OCI-LY1 (cell line): ENCODE data around the gene CLCA2.

ENCODE experiments used
- H2AFZ ChIP-seq: fragments of 200-600 bp; sonication (generic), shearing (Covaris generic); 2 replicates; pipeline ENCODE4 v1.6.0; 2014; ENCODE audit warnings: antibody characterized with exemption, mild to moderate bottlenecking, low read length
- H3F3A ChIP-seq: fragments of 200-600 bp; sonication (generic), shearing (Covaris generic); 2 replicates; pipeline ENCODE4 v1.6.0; 2014; ENCODE audit warnings: mild to moderate bottlenecking, antibody characterized with exemption, low read length, moderate library complexity; ENCODE audit not compliant: insufficient read depth
- H3K27ac ChIP-seq: fragments of 200-600 bp; sonication (generic); 2 replicates; pipeline ENCODE4 v1.5.1; 2014; ENCODE audit warnings: low read length, mixed run types, mild to moderate bottlenecking, low read depth; ENCODE audit not compliant: poor library complexity, severe bottlenecking
- H3K27me3 ChIP-seq: fragments of 200-600 bp; sonication (generic); 2 replicates; pipeline ENCODE4 v1.6.0; 2014; ENCODE audit warnings: antibody characterized with exemption, mild to moderate bottlenecking, low read length, moderate library complexity; ENCODE audit not compliant: insufficient read depth
- H3K36me3 ChIP-seq: fragments of 200-600 bp; sonication (generic); 2 replicates; pipeline ENCODE4 v1.6.1; 2014; ENCODE audit warnings: mild to moderate bottlenecking, antibody characterized with exemption, low read length, moderate library complexity, mixed read lengths; ENCODE audit not compliant: insufficient read depth
- H3K4me1 ChIP-seq: fragments of 200-600 bp; sonication (generic); 2 replicates; pipeline ENCODE4 v1.5.1; 2014; ENCODE audit warnings: mild to moderate bottlenecking, low read length, moderate library complexity; ENCODE audit not compliant: insufficient read depth, severe bottlenecking
- H3K4me2 ChIP-seq: fragments of 200-600 bp; sonication (generic), shearing (Covaris generic); 2 replicates; pipeline ENCODE4 v1.6.1; 2014; ENCODE audit warnings: low read length
- H3K4me3 ChIP-seq: fragments of 200-600 bp; sonication (generic); 2 replicates; pipeline ENCODE4 v1.5.1; 2014; ENCODE audit warnings: low read length, low read depth, mild to moderate bottlenecking, mixed read lengths; ENCODE audit not compliant: poor library complexity, severe bottlenecking
- H3K79me2 ChIP-seq: fragments of 200-600 bp; shearing (Covaris generic); 2 replicates; pipeline ENCODE4 v1.6.1; 2016; ENCODE audit warnings: mixed run types, low read length, mixed read lengths; ENCODE audit not compliant: insufficient read depth
- H3K9ac ChIP-seq: fragments of 200-600 bp; sonication (generic), shearing (Covaris generic); 2 replicates; pipeline ENCODE4 v1.6.1; 2014; ENCODE audit warnings: mild to moderate bottlenecking, low read length, mixed read lengths
- H3K9me2 ChIP-seq: fragments of 200-600 bp; sonication (generic), shearing (Covaris generic); 2 replicates; pipeline ENCODE4 v1.6.1; 2014; ENCODE audit warnings: low read depth, mild to moderate bottlenecking, low read length, mixed read lengths
- H3K9me3 ChIP-seq: fragments of 200-600 bp; shearing (Covaris generic); 2 replicates; pipeline ENCODE4 v1.6.1; 2014; ENCODE audit warnings: low read length, mixed read lengths
- H4K20me1 ChIP-seq: fragments of 200-600 bp; sonication (generic), shearing (Covaris generic); 2 replicates; pipeline ENCODE4 v1.6.0; 2016; ENCODE audit warnings: mild to moderate bottlenecking, low read length; ENCODE audit not compliant: insufficient read depth
- EZH2 ChIP-seq: fragments of 200-600 bp; sonication (generic), shearing (Covaris generic); IDR thresholded peaks from 2 replicates; pipeline ENCODE4 v1.8.0; 2017; ENCODE audit warnings: borderline replicate concordance, mixed run types, mild to moderate bottlenecking, antibody characterized with exemption, low read length, moderate library complexity, mixed read lengths
- TF ChIP-seq, protein P1 (sequence below): fragments of 200-600 bp; sonication (generic), shearing (Covaris generic); IDR thresholded peaks from 2 replicates; pipeline ENCODE4 v1.5.1; 2017; ENCODE audit warnings: mild to moderate bottlenecking, antibody characterized with exemption, low read length, moderate library complexity, mixed read lengths

Gene CLCA2

DNA sequence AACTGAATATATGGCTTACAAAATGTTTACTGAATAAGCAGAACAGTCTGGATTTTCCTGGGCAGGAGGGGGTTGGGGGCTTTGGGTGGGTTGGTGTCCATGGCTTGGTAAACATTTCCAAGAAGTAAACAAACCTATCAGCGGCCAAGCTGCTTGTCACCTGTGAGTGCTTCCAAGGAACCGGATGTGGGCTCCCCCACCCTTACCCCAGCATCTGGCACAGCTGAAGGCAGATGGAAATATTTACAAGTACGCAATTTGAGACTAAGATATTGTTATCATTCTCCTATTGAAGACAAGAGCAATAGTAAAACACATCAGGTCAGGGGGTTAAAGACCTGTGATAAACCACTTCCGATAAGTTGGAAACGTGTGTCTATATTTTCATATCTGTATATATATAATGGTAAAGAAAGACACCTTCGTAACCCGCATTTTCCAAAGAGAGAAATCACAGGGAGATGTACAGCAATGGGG, 44.6 kb downstream of the CLCA2 start, which contains the start of gene CLCA1:
Gene CLCA1, plus strand, starts transcription at position 427 of the 477 bp plus-strand sequence. Its CDS starts 45 bp downstream, at position 472.
- no peak within 1 kb of the TSS for H2AFZ ChIP-seq
- no peaks in the 10 kb centered on the region for H3K27me3 ChIP-seq
- no peak for TF ChIP-seq EZH2
- TF ChIP-seq, protein P1, sequence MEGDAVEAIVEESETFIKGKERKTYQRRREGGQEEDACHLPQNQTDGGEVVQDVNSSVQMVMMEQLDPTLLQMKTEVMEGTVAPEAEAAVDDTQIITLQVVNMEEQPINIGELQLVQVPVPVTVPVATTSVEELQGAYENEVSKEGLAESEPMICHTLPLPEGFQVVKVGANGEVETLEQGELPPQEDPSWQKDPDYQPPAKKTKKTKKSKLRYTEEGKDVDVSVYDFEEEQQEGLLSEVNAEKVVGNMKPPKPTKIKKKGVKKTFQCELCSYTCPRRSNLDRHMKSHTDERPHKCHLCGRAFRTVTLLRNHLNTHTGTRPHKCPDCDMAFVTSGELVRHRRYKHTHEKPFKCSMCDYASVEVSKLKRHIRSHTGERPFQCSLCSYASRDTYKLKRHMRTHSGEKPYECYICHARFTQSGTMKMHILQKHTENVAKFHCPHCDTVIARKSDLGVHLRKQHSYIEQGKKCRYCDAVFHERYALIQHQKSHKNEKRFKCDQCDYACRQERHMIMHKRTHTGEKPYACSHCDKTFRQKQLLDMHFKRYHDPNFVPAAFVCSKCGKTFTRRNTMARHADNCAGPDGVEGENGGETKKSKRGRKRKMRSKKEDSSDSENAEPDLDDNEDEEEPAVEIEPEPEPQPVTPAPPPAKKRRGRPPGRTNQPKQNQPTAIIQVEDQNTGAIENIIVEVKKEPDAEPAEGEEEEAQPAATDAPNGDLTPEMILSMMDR = no peak

GRCh38 chr1:86470859-86471258, 46.9 kb downstream of the CLCA2 start:
- no peak for TF ChIP-seq EZH2
- no peaks in the 10 kb centered on the region for H3K36me3 ChIP-seq
- no peaks in the 10 kb centered on the region for H4K20me1 ChIP-seq
- no peaks in the 10 kb centered on the region for H3K27me3 ChIP-seq
- H2AFZ ChIP-seq = no peak overlapping the region
- no peaks in the 10 kb centered on the region for H3K4me1 ChIP-seq
- no peaks in the 10 kb centered on the region for H3K9me3 ChIP-seq
- no peaks in the 10 kb centered on the region for H3K9me2 ChIP-seq
- no peak overlapping the region for H3K27ac ChIP-seq
- no peak overlapping the region for H3K4me3 ChIP-seq
- no peak overlapping the region for H3K4me2 ChIP-seq
- H3K9ac ChIP-seq = no peak overlapping the region
- no peaks in the 10 kb centered on the region for H3K79me2 ChIP-seq
- H3F3A ChIP-seq = no peaks in the 10 kb centered on the region

More for the DNA sequence above, 44.6 kb downstream of the CLCA2 start, which contains the start of gene CLCA1:
- no peaks in the 10 kb centered on the region for H3K9me3 ChIP-seq
- H3K4me3 ChIP-seq = no peak within 1 kb of the TSS
- H3K4me2 ChIP-seq = no peak within 1 kb of the TSS
- no peaks in the 10 kb centered on the region for H3K9me2 ChIP-seq
- no peaks in the 10 kb centered on the region for H3K4me1 ChIP-seq
- H4K20me1 ChIP-seq = no peaks in the 10 kb centered on the region
- no peaks in the 10 kb centered on the region for H3K79me2 ChIP-seq
- no peaks in the 10 kb centered on the region for H3K36me3 ChIP-seq
- H3K9ac ChIP-seq = no peak within 1 kb of the TSS
- H3F3A ChIP-seq = no peaks in the 10 kb centered on the region
- no peak within 1 kb of the TSS for H3K27ac ChIP-seq

- no peaks in the 10 kb centered on the region for H3K4me1 ChIP-seq
- H2AFZ ChIP-seq = no peak overlapping the region
- no peaks in the 10 kb centered on the region for H3K79me2 ChIP-seq
- no peaks in the 10 kb centered on the region for H3K9me3 ChIP-seq
- no peak overlapping the region for H3K4me2 ChIP-seq
- H3K4me3 ChIP-seq = no peak overlapping the region
- no peak overlapping the region for H3K27ac ChIP-seq
- no peak for TF ChIP-seq EZH2
- TF ChIP-seq, protein P1 = no peak
- H3K27me3 ChIP-seq = no peaks in the 10 kb centered on the region
- H3K9me2 ChIP-seq = no peaks in the 10 kb centered on the region
- H3K36me3 ChIP-seq = no peaks in the 10 kb centered on the region
- H4K20me1 ChIP-seq = no peaks in the 10 kb centered on the region
- H3K9ac ChIP-seq = no peak overlapping the region
- H3F3A ChIP-seq = no peaks in the 10 kb centered on the region
Measured at GRCh38 chr1:86471291-86471690, 47.3 kb downstream of the CLCA2 start.

DNA sequence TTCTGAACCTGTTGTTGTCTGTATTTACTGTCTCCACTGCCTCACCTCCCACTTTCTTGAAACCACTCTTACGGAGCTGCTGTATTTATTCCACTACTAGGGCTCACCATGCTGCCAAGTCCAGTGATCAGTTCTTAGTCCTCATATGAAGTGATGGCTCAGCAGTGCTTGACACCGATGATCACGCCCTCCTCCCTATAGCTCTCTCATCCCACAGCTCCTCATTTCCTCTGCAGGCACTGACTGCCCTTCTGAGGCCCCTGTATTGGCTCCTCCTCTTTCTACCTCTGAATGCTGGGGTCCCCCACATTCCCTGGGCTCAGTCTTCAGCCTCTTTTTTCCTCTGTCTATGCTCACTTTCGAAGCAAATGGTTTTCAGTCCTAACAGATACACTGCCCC, 48.2 kb downstream of the CLCA2 start:
- Histone ChIP-seq H2AFZ (no peak overlapping the region), H3K4me3 (no peak overlapping the region), H3K27ac (no peak overlapping the region), H4K20me1 (no peaks in the 10 kb centered on the region), H3K4me1 (no peaks in the 10 kb centered on the region), H3K79me2 (no peaks in the 10 kb centered on the region), H3K4me2 (no peak overlapping the region), H3K27me3 (no peaks in the 10 kb centered on the region), H3K36me3 (no peaks in the 10 kb centered on the region), H3F3A (no peaks in the 10 kb centered on the region), H3K9me3 (no peaks in the 10 kb centered on the region), H3K9me2 (no peaks in the 10 kb centered on the region), H3K9ac (no peak overlapping the region)
- TF ChIP-seq EZH2 = no peak
- TF ChIP-seq, protein P1 = no peak
